ENCODE measurements around the gene UBR2.

UBR2 gene

DNA sequence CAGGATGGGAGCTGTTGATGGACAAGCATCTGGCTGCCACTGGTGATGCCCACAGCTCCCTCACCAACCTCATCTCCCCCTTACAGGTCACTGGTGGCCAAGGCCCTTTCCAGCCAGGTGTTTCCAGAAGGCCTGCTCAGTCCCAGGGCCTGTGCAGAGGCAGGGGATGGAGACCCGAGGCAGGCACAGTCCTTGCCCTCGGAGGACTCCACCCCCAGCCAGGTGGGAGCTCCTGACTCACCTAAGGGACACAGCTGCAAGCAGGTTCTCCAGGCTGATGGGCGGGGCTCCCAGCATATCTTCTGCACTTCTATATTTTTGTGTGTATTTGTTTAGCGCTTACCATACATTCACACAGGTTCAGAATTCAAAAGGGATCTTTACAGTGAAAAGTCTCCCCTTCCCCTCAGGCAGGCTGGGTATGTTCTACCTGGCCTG is 141.1 kb downstream of the UBR2 start:
- H3K36me3 ChIP-seq (ENCODE audit: control insufficient read depth, insufficient read depth, low read length) = no peaks in the 10 kb centered on the region
- TF ChIP-seq, protein P1, sequence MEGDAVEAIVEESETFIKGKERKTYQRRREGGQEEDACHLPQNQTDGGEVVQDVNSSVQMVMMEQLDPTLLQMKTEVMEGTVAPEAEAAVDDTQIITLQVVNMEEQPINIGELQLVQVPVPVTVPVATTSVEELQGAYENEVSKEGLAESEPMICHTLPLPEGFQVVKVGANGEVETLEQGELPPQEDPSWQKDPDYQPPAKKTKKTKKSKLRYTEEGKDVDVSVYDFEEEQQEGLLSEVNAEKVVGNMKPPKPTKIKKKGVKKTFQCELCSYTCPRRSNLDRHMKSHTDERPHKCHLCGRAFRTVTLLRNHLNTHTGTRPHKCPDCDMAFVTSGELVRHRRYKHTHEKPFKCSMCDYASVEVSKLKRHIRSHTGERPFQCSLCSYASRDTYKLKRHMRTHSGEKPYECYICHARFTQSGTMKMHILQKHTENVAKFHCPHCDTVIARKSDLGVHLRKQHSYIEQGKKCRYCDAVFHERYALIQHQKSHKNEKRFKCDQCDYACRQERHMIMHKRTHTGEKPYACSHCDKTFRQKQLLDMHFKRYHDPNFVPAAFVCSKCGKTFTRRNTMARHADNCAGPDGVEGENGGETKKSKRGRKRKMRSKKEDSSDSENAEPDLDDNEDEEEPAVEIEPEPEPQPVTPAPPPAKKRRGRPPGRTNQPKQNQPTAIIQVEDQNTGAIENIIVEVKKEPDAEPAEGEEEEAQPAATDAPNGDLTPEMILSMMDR (IDR thresholded peaks at IDR 0.05; ENCODE audit: insufficient read depth, low read length, poor library complexity, severe bottlenecking) = no peak
- DNase-seq (ENCODE audit: extremely low read depth, insufficient read length) = no peak
- no peak overlapping the region for H3K4me3 ChIP-seq (replicated peaks; ENCODE audit: low read depth, low read length)
- H3K27me3 ChIP-seq (replicated peaks; ENCODE audit: control insufficient read depth, insufficient read depth, low read length) = no peaks in the 10 kb centered on the region

DNA sequence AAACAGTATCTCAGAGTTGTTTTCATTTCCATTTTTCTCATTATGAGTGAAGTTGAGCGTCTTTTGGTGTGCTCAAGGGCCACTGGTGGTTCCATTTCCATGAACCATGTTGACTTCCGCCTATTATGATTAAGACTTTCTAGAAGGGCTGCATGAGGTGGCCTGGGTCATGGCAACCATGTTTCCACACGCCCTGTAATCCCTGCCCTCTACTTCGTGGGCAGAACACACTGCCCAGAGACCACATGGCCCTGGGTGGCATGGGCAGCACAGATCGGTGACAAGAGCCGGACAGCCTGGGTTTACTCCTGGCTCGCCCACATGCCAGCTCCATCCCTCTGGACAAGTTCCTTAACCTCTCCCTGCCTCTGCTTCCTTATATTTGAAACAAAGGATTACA is 143.8 kb downstream of the UBR2 start:
- DNase-seq (ENCODE audit: extremely low read depth, insufficient read length) = no peak
- Histone ChIP-seq H3K27me3 (replicated peaks; ENCODE audit: control insufficient read depth, insufficient read depth, low read length) (no peaks in the 10 kb centered on the region), H3K36me3 (ENCODE audit: control insufficient read depth, insufficient read depth, low read length) (no peaks in the 10 kb centered on the region), H3K4me3 (replicated peaks; ENCODE audit: low read depth, low read length) (no peak overlapping the region)
- TF ChIP-seq, protein P1 (IDR thresholded peaks at IDR 0.05; ENCODE audit: insufficient read depth, low read length, poor library complexity, severe bottlenecking) = no peak

DNA sequence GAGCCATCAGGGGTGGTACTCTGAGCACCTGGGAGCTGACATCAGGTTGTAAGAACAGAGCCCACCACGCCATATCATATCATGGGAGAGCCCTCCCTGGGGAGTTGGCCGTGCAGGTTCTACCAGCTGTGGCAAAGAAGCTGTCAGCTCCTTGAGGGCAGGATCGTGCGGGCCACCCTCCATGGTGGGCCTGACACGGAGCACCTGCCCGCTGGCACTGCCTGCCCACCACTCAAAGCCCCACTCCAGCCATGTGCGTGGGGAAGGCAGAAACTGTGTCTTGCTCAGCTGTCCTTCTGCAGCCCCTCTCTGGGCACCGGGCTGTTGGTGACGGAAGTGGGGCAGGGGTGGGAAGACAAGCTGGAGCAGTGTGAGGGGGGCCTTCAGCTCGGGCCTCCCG is 144.3 kb downstream of the UBR2 start:
- Histone ChIP-seq H3K36me3 (ENCODE audit: control insufficient read depth, insufficient read depth, low read length) (no peaks in the 10 kb centered on the region), H3K4me3 (replicated peaks; ENCODE audit: low read depth, low read length) (no peak overlapping the region), H3K27me3 (replicated peaks; ENCODE audit: control insufficient read depth, insufficient read depth, low read length) (no peaks in the 10 kb centered on the region)
- TF ChIP-seq, protein P1 (IDR thresholded peaks at IDR 0.05; ENCODE audit: insufficient read depth, low read length, poor library complexity, severe bottlenecking) = no peak
- DNase-seq (ENCODE audit: extremely low read depth, insufficient read length) = no peak

DNA sequence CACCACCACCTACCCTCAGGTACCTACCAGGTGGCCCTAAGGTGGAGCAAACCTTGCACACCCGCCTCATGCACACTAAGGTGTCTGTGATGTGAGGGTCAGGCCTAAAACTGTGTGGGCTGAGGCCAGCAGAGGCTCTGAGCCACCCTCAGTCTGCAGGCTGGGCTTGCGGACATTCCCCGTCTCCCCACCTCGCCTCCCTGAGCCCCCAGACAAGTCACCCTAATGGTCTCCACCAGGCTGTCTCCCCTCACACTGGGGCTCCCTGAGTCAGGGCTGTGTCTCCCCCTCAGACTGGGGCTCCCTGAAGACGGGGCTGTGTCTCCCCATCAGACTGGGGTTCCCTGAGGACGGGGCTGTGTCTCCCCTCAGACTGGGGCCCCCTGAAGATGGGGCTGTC is 146.0 kb downstream of the UBR2 start:
- DNase-seq (ENCODE audit: extremely low read depth, insufficient read length) = no peak
- no peak overlapping the region for H3K4me3 ChIP-seq (replicated peaks; ENCODE audit: low read depth, low read length)
- H3K27me3 ChIP-seq (replicated peaks; ENCODE audit: control insufficient read depth, insufficient read depth, low read length) = no peaks in the 10 kb centered on the region
- TF ChIP-seq, protein P1 (IDR thresholded peaks at IDR 0.05; ENCODE audit: insufficient read depth, low read length, poor library complexity, severe bottlenecking) = no peak
- H3K36me3 ChIP-seq (ENCODE audit: control insufficient read depth, insufficient read depth, low read length) = no peaks in the 10 kb centered on the region

DNA sequence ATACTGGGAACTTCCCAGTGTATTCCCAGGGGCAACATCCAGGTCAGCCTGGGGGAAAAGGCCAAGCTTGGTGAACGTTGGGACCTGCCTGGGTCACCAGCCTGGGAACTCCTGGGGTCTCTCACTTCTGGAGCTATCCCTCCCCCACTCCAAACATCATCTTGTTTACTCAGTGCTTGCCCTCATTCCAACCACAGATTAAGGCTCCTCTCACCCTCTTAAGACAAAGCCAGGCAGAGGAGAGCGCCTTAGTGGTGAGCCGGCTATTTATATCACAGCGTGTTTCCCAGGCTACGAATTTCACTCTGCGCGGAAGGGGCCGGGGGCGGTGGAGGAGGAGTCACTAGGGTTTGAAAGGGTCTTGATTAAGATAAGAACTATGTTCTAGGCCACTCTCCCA is 146.5 kb downstream of the UBR2 start:
- Histone ChIP-seq H3K36me3 (ENCODE audit: control insufficient read depth, insufficient read depth, low read length) (no peaks in the 10 kb centered on the region), H3K27me3 (replicated peaks; ENCODE audit: control insufficient read depth, insufficient read depth, low read length) (no peaks in the 10 kb centered on the region), H3K4me3 (replicated peaks; ENCODE audit: low read depth, low read length) (no peak overlapping the region)
- DNase-seq (ENCODE audit: extremely low read depth, insufficient read length) = no peak
- TF ChIP-seq, protein P1 (IDR thresholded peaks at IDR 0.05; ENCODE audit: insufficient read depth, low read length, poor library complexity, severe bottlenecking) = no peak

DNA sequence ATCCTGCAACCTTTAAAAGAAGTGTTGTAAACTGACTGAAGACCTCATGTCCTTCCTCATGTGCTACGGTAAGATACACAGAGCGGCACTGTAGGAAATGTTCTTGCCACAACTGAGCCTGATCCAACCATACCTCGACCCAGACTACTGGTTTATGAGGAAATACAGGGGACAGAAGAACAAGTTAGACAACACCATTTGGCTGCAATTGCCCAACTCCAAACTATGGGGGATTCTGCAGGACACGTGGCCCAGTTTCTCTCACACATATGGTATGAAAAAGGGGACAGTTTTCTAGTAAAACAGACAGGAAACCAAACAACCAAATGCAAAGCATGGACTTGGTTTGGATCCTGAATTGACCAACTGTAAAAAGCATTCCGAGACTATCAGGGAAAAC is 148.1 kb downstream of the UBR2 start:
- Histone ChIP-seq H3K27me3 (replicated peaks; ENCODE audit: control insufficient read depth, insufficient read depth, low read length) (no peaks in the 10 kb centered on the region), H3K4me3 (replicated peaks; ENCODE audit: low read depth, low read length) (no peak overlapping the region), H3K36me3 (ENCODE audit: control insufficient read depth, insufficient read depth, low read length) (no peaks in the 10 kb centered on the region)
- DNase-seq (ENCODE audit: extremely low read depth, insufficient read length) = no peak
- TF ChIP-seq, protein P1 (IDR thresholded peaks at IDR 0.05; ENCODE audit: insufficient read depth, low read length, poor library complexity, severe bottlenecking) = no peak

Data from GM06990 (cell line).